HG02623 (cell line): ENCODE data around the gene CCDC146.
"Not testable (repeated sequence)": the region's sequence is repeated elsewhere in the genome, so short reads cannot be mapped to it uniquely, and the experiment has no call there.

Experiments used
- ATAC-seq: cut with Tn5 transposase; IDR thresholded peaks from one replicate; pipeline ENCODE4 v1.9.1; 2021; ENCODE audit warnings: moderate library complexity; ENCODE audit not compliant: unreplicated experiment

The CCDC146 gene

GRCh38 chr7:77121860-77122681 lies at the start of gene CCDC146:
CCDC146 (plus strand) TSS chr7:77122615; CDS start chr7:77167669, 45,054 bp downstream.
- peak; percentile 98 for ATAC-seq

GRCh38 chr7:77074786-77075396 lies 47.5 kb upstream of the CCDC146 start:
- not testable (repeated sequence) for ATAC-seq

- not testable (repeated sequence) for ATAC-seq
Observed at GRCh38 chr7:77077060-77077459, 45.4 kb upstream of the CCDC146 start.

- ATAC-seq = not testable (repeated sequence)
Observed at GRCh38 chr7:77079112-77079511, 43.3 kb upstream of the CCDC146 start.

GRCh38 chr7:77079624-77080023 lies 42.8 kb upstream of the CCDC146 start:
- not testable (repeated sequence) for ATAC-seq

DNA sequence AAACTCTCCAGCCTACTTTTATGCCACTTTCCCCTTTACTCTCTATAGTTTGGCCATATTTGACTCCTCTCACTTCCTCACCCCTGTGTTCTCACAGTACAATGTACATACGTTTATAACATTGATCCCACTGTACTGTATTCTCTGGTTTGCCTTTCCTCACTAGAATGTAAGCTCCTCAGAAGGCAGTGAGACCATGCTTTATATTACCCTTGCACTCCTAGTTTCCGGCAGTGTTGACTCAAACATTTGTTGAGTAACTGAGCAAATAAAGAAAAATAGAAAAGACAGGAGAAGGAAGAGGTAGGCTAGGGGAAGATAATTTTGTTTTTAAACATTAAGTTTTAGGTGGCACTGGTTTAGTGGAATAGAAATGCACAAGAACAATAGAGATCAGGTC lies 42.2 kb upstream of the CCDC146 start:
- not testable (repeated sequence) for ATAC-seq

- ATAC-seq = not testable (repeated sequence)
Observed at GRCh38 chr7:77082192-77082591, 40.2 kb upstream of the CCDC146 start.

DNA sequence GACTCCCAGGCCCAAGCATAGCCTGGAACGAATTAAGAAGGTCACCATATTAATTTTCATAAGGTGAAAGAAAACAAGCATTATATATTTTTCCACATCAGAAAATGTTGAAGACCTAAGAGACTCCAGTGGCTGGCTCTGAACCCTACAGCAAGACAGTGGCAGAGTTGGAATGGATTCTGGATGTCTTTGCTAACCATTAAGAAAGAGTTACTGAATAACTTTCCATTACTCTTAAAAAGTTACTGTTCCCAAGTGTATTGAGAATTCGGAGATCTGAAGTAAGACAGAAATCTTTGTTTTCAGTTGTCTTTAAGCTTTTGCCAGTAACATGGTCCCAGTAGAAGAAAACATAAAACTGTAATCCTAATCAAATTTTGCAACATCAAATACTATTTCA lies 30.1 kb upstream of the CCDC146 start:
- not testable (repeated sequence) for ATAC-seq

DNA sequence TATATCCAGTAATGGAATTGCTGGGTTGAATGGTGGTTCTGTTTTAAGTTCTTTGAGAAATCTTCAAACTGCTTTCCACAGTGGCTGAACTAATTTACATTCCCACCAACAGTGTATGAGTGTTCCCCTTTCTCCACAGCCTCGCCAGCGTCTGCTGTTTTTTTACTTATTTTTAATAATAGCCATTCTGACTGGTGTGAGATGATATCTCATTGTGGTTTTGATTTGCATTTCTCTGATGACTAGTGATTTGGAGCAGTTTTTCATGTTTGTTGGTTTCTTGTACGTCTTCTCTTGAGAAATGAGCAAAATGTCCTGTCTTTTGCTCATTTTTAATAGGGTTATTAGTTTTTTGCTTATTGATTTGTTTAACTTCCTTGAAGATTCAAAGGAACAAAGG lies 21.9 kb upstream of the CCDC146 start:
- not testable (repeated sequence) for ATAC-seq

DNA sequence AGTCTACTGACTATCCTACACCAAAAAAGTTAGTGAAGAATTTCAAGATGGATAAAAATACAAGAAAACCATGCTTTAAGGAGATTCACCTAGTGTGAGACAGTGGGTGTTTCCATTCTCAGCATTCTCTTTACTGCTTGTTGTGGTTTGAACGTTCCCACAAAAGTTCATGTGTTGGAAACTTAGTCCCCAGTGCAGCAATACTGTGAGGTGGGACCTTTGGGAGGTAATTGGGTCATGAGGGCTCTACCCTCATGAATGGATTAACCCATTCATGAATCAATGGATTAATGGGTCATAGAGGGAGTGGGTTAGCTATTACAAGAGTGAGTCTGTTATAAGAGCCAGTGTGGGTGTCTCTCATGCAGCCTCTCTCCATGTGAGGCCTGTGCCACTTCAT lies 21.2 kb upstream of the CCDC146 start:
- ATAC-seq = not testable (repeated sequence)

- ATAC-seq = not testable (repeated sequence)
Observed at GRCh38 chr7:77102671-77103070, 19.7 kb upstream of the CCDC146 start.

- not testable (repeated sequence) for ATAC-seq
Observed at GRCh38 chr7:77105904-77106303, 16.5 kb upstream of the CCDC146 start.

- not testable (repeated sequence) for ATAC-seq
Observed at GRCh38 chr7:77107659-77108058, 14.8 kb upstream of the CCDC146 start.

- ATAC-seq = not testable (repeated sequence)
Observed at GRCh38 chr7:77108362-77108761, 14.1 kb upstream of the CCDC146 start.

GRCh38 chr7:77112719-77113306 lies 9.6 kb upstream of the CCDC146 start:
- ATAC-seq = not testable (repeated sequence)

DNA sequence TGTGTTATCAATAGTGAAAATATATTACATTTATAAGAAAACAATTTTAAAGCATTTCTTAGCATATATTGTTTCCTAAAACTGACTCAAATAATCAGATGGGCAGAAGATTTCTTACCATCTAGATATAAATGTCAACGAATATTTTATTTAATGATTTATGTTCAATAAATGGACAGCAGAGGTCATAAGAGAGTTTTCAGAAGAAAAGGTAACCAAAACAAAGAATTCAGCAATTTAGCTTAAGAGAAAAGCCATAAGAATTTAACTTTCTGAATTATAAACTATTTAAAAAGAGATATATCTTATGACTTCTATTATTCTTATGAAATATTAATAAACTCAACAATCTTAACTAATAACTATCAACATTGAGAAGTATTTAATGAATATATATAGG lies 3.1 kb downstream of the CCDC146 start:
- ATAC-seq = not testable (repeated sequence)

GRCh38 chr7:77127009-77127408 lies 4.6 kb downstream of the CCDC146 start:
- ATAC-seq = not testable (repeated sequence)

GRCh38 chr7:77128582-77129410 lies 6.4 kb downstream of the CCDC146 start:
- not testable (repeated sequence) for ATAC-seq

- ATAC-seq = not testable (repeated sequence)
Observed at GRCh38 chr7:77131781-77132180, 9.4 kb downstream of the CCDC146 start.

DNA sequence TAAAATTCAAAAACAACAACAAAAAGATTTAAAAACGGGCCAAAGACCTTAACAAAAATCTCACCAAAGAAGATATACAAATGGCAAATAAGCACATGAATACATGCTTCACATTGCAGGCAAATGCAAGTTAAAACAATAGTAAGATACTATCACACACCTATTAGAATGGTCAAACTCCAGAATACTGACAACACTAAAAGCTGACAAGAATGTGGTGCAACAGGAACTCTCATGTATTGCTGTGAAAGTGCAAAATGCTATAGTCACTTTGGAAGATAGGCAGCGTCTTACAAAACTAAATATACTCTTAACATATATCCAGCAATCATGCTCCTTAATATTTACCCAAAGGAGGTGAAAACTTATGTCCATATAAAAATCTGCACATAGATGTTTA lies 16.3 kb downstream of the CCDC146 start:
- not testable (repeated sequence) for ATAC-seq

DNA sequence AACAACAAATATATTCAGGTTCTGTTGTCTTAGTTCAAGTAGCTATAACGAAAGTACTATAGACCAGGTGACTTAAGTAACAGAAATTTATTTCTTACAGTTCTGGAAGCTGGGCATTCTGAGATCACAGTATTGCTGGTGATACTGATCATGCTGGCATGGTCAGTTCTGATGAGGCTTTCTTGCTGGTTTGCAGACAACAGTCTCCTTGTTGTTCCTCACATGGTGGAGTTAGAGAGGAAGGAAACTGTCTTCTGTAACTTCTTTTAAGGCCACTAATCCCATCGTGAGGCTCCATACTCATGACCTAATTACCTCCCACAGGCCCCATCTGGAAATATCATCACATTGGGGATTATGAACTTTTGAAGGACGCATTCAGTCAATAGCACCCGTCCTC lies 17.9 kb downstream of the CCDC146 start:
- ATAC-seq = not testable (repeated sequence)
